ENCODE results near the gene FSHB. TPM values are rescaled to one million over a fixed set of nuclear protein-coding genes. Genes with fewer than 3 reads are reported as not detected.

Gene FSHB
- total RNA-seq, 1 donor from 2014 or later, result not detected

- intact Hi-C loops (cut with DNase I), result no loop called here
- Histone ChIP-seq H3K9me3 (no peaks in the 10 kb centered on the region), H3K4me1 (no peaks in the 10 kb centered on the region), H3K4me3 (no peak overlapping the region), H3K27me3 (ENCODE audit: low read depth) (no peaks in the 10 kb centered on the region), H3K27ac (no peak overlapping the region), H3K36me3 (no peaks in the 10 kb centered on the region)
- ATAC-seq (no peak), DNase-seq (no peak)
- TF ChIP-seq, protein P1, sequence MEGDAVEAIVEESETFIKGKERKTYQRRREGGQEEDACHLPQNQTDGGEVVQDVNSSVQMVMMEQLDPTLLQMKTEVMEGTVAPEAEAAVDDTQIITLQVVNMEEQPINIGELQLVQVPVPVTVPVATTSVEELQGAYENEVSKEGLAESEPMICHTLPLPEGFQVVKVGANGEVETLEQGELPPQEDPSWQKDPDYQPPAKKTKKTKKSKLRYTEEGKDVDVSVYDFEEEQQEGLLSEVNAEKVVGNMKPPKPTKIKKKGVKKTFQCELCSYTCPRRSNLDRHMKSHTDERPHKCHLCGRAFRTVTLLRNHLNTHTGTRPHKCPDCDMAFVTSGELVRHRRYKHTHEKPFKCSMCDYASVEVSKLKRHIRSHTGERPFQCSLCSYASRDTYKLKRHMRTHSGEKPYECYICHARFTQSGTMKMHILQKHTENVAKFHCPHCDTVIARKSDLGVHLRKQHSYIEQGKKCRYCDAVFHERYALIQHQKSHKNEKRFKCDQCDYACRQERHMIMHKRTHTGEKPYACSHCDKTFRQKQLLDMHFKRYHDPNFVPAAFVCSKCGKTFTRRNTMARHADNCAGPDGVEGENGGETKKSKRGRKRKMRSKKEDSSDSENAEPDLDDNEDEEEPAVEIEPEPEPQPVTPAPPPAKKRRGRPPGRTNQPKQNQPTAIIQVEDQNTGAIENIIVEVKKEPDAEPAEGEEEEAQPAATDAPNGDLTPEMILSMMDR (IDR thresholded peaks at IDR 0.05), result no peak
These were observed 23.8 kb downstream of the FSHB start for GRCh38 chr11:30254307-30255298.

DNA sequence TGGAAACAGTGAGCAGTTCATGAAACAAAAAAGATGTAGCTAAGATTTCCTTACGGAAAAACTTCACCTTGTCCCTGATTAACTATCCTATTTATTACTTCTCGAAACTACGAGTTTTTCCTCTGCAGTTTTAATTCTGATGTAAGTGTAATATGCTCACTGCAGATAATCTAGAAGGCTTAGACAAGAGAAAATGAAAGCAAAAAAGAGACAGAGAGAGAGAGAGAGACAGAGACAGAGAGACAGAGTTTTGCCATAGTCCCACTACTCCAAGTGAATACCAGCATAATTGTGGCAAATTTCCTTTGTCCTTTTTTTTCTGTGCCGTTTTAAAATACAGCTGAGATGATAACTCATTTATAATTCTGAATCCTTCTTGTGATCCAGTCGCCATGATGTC, 24.8 kb downstream of the FSHB start:
- no peak for ATAC-seq
- intact Hi-C loops (cut with DNase I), result no loop called here
- no peaks in the 10 kb centered on the region for H3K4me1 ChIP-seq
- TF ChIP-seq, protein P1 (IDR thresholded peaks at IDR 0.05), result no peak
- no peak overlapping the region for H3K4me3 ChIP-seq
- no peak overlapping the region for H3K27ac ChIP-seq
- DNase-seq, result no peak
- no peaks in the 10 kb centered on the region for H3K36me3 ChIP-seq
- H3K9me3 ChIP-seq, result no peaks in the 10 kb centered on the region
- H3K27me3 ChIP-seq (ENCODE audit: low read depth), result no peaks in the 10 kb centered on the region

DNA sequence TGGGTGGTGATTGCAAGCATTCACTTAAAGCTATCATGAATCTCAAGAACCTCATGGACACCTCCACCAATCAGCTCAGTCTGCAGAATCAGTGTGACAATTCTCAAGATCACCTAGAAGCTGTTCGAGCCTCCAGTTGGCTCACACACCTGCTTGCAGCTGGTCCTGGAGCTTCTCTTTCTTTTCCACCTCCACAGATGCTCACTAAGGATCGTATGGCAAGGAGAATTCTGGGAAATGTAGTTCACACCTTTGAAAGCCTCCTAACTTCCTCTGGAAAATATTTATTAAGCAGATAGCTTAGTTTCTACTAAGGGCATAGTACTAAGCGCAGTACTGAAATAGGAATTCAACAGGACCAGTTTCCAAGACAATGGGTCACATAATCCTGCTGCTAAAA, 26.2 kb downstream of the FSHB start:
- TF ChIP-seq, protein P1 (IDR thresholded peaks at IDR 0.05), result no peak
- intact Hi-C loops (cut with DNase I), result no loop called here
- no peaks in the 10 kb centered on the region for H3K4me1 ChIP-seq

DNA sequence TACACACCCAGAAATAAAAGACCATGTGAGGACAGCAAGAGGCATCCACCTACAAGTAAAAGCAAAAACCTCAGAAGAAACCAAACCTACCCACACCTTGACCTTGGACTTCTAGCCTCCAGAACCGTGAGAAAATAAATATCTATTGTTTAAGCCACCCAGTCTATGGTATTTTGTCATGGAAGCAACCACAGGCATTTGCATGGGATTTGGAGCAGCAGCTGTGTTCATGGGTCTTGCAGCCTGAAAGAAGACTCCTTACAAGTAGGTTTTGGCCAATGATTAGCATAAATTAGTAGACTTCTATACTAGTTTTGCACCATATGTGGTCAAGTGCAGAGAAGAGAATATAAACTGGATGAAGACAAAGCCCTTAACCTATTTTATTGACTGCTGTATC, 27.9 kb downstream of the FSHB start:
- Histone ChIP-seq H3K27me3 (ENCODE audit: low read depth) (no peaks in the 10 kb centered on the region), H3K4me1 (no peaks in the 10 kb centered on the region), H3K9me3 (no peaks in the 10 kb centered on the region), H3K4me3 (no peak overlapping the region), H3K36me3 (no peaks in the 10 kb centered on the region), H3K27ac (no peak overlapping the region)
- DNase-seq (no peak), ATAC-seq (no peak)
- TF ChIP-seq, protein P1 (IDR thresholded peaks at IDR 0.05), result no peak
- intact Hi-C loops (cut with DNase I), result no loop called here

More for the DNA sequence above, 26.2 kb downstream of the FSHB start:
- H3K36me3 ChIP-seq, result no peaks in the 10 kb centered on the region
- no peaks in the 10 kb centered on the region for H3K9me3 ChIP-seq
- DNase-seq (no peak), ATAC-seq (no peak)
- H3K4me3 ChIP-seq, result no peak overlapping the region
- H3K27ac ChIP-seq, result no peak overlapping the region
- no peaks in the 10 kb centered on the region for H3K27me3 ChIP-seq (ENCODE audit: low read depth)

- ATAC-seq, result no peak
- DNase-seq, result no peak
- Histone ChIP-seq H3K27me3 (ENCODE audit: low read depth) (no peaks in the 10 kb centered on the region), H3K4me3 (no peak overlapping the region), H3K4me1 (no peaks in the 10 kb centered on the region), H3K9me3 (no peaks in the 10 kb centered on the region), H3K27ac (no peak overlapping the region), H3K36me3 (no peaks in the 10 kb centered on the region)
- TF ChIP-seq, protein P1 (IDR thresholded peaks at IDR 0.05), result no peak
- intact Hi-C loops (cut with DNase I), result no loop called here
These were observed 30.0 kb downstream of the FSHB start for GRCh38 chr11:30260813-30261212.
